Measurements from ENCODE around the gene HIVEP2. TPM values are rescaled to one million over a fixed set of nuclear protein-coding genes. Genes with fewer than 3 reads are reported as not detected.
A peak's percentile ranks its signal among the peaks of the same experiment; 100 is the strongest.

Gene HIVEP2
- total and polyA plus RNA-seq, 7 donors, result 6.2 to 39.7 (median 22.6) TPM

DNA sequence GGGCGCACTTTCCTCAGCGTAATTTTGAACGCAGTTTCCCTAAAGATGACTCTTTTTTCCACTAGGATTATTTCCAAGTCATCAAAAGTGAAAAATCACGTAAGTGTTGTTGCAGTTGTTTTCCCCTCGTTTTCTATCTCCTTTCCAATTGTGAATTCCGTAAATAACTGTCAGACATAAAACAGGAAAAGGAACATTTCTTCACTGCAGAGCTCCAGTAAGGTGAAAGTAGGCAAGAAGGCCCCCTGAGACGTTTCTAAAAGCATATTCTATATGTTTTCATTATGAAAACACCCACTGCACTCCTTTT lies 17.8 kb downstream of the HIVEP2 start:
- 0 to 1% (median 0%) methylated on average over 7 of the region's 7 CpGs for WGBS, 3 donors
- ATAC-seq, result no peak

GRCh38 chr6:142926494-142927270 lies 18.3 kb downstream of the HIVEP2 start:
- Histone ChIP-seq H3K4me3 (peak overlapping the region; percentile 76), H3K9me3 (no peaks in the 10 kb centered on the region), H3K36me3 (ENCODE audit: insufficient read depth in 1 of 2, low read depth in 1 of 2) (no peaks in the 10 kb centered on the region), H3K27me3 (ENCODE audit: insufficient read depth in 3 of 3, low read length in 2 of 3) (no peaks in the 10 kb centered on the region), H3K27ac (peak overlapping the region; percentile 93), H3K4me1 (peaks cover 52% of the 10 kb centered on the region)
- peak; percentile 86 to 92 (median 87) for ATAC-seq
- DNase-seq, result peak; percentile 87 to 93
- intact Hi-C loops (cut with DNase I), result loop anchor here (1.0 to 5.0 kb wide), 3 partner anchors 18 to 39 kb away; partner anchors contain the start of gene HIVEP2 (in 1 of the 2)
- TF ChIP-seq, protein P1, sequence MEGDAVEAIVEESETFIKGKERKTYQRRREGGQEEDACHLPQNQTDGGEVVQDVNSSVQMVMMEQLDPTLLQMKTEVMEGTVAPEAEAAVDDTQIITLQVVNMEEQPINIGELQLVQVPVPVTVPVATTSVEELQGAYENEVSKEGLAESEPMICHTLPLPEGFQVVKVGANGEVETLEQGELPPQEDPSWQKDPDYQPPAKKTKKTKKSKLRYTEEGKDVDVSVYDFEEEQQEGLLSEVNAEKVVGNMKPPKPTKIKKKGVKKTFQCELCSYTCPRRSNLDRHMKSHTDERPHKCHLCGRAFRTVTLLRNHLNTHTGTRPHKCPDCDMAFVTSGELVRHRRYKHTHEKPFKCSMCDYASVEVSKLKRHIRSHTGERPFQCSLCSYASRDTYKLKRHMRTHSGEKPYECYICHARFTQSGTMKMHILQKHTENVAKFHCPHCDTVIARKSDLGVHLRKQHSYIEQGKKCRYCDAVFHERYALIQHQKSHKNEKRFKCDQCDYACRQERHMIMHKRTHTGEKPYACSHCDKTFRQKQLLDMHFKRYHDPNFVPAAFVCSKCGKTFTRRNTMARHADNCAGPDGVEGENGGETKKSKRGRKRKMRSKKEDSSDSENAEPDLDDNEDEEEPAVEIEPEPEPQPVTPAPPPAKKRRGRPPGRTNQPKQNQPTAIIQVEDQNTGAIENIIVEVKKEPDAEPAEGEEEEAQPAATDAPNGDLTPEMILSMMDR (IDR thresholded peaks at IDR 0.05), result no peak
- WGBS, 3 donors, result 1% methylated on average over 34 to 74 of the region's 75 CpGs

More for the DNA sequence above, 17.8 kb downstream of the HIVEP2 start:
- intact Hi-C loops (cut with DNase I), result loop anchor here (1.0 to 5.0 kb wide), 3 partner anchors 17 to 40 kb away; partner anchors contain the start of gene HIVEP2 (in 1 of the 2)
- TF ChIP-seq, protein P1 (IDR thresholded peaks at IDR 0.05), result no peak
- no peaks in the 10 kb centered on the region for H3K27me3 ChIP-seq (ENCODE audit: insufficient read depth in 3 of 3, low read length in 2 of 3)
- DNase-seq, result no peak
- H3K9me3 ChIP-seq, result no peaks in the 10 kb centered on the region
- peaks cover 58% of the 10 kb centered on the region for H3K4me1 ChIP-seq
- no peaks in the 10 kb centered on the region for H3K36me3 ChIP-seq (ENCODE audit: insufficient read depth in 1 of 2, low read depth in 1 of 2)
- H3K27ac ChIP-seq, result peak overlapping the region; percentile 93
- peak overlapping the region; percentile 76 for H3K4me3 ChIP-seq

- TF ChIP-seq, protein P1 (IDR thresholded peaks at IDR 0.05), result no peak
- Histone ChIP-seq H3K27ac (peak overlapping the region; percentile 93), H3K36me3 (ENCODE audit: insufficient read depth in 1 of 2, low read depth in 1 of 2) (no peaks in the 10 kb centered on the region), H3K4me3 (peak overlapping the region; percentile 76), H3K27me3 (ENCODE audit: insufficient read depth in 3 of 3, low read length in 2 of 3) (no peaks in the 10 kb centered on the region), H3K4me1 (peaks cover 47% of the 10 kb centered on the region), H3K9me3 (no peaks in the 10 kb centered on the region)
- intact Hi-C loops (cut with DNase I), result loop anchor here (2.0 to 5.0 kb wide), 2 partner anchors 19 to 39 kb away; partner anchors contain the start of gene HIVEP2 (in 1 of the 2)
- 33 to 45% (median 42%) methylated on average over 2 of the region's 2 CpGs for WGBS, 3 donors
- peak in 2 of 4 donors; percentile 1 to 13 for ATAC-seq
- no peak for DNase-seq
Measured at GRCh38 chr6:142926177-142926493, 18.8 kb downstream of the HIVEP2 start.

GRCh38 chr6:142925575-142926110 lies 19.3 kb downstream of the HIVEP2 start:
- peak in 2 of 4 donors; percentile 45 to 58 for ATAC-seq
- intact Hi-C loops (cut with DNase I), result loop anchor here (2.0 to 5.0 kb wide), 2 partner anchors 19 to 38 kb away; partner anchors contain the start of gene HIVEP2 (in 1 of the 2)
- peak overlapping the region; percentile 76 for H3K4me3 ChIP-seq
- no peaks in the 10 kb centered on the region for H3K36me3 ChIP-seq (ENCODE audit: insufficient read depth in 1 of 2, low read depth in 1 of 2)
- peak overlapping the region; percentile 93 for H3K27ac ChIP-seq
- no peak for DNase-seq
- WGBS, 3 donors, result 63 to 83% (median 65%) methylated on average over 7 of the region's 7 CpGs
- TF ChIP-seq, protein P1 (IDR thresholded peaks at IDR 0.05), result no peak
- no peaks in the 10 kb centered on the region for H3K27me3 ChIP-seq (ENCODE audit: insufficient read depth in 3 of 3, low read length in 2 of 3)
- peaks cover 43% of the 10 kb centered on the region for H3K4me1 ChIP-seq
- no peaks in the 10 kb centered on the region for H3K9me3 ChIP-seq
